SK-N-SH (cell line): ENCODE data around the gene PHF21B. TPM values are rescaled to one million over a fixed set of nuclear protein-coding genes. Genes with fewer than 3 reads are reported as not detected.

Source experiments
- CTCF ChIA-PET: fragments of 300-600, 350-600 bp; formaldehyde crosslinking; extraction: SDS; loops from one replicate; lab custom pipeline; 2021; lab: Yijun Ruan, JAX
- POLR2A ChIA-PET: fragments of 350-600 bp; sonication (Branson Sonifier 250); formaldehyde crosslinking; extraction: SDS; loops from one replicate; lab custom pipeline; 2020; ENCODE audit warnings: antibody characterized with exemption, inconsistent platforms; lab: Yijun Ruan, JAX
- DNase-seq: peaks from one replicate; pipeline ENCODE4 v3.0.0; 2012
- H2AFZ ChIP-seq: fragments of 200-600 bp; sonication (generic); 2 replicates; pipeline ENCODE4 v1.8.1; 2016; ENCODE audit warnings: antibody characterized with exemption, mild to moderate bottlenecking, low read depth
- H3F3A ChIP-seq: fragments of 200-600 bp; sonication (generic); replicated peaks from 2 replicates; pipeline ENCODE3; 2016; ENCODE audit warnings: antibody characterized with exemption, mild to moderate bottlenecking; ENCODE audit not compliant: insufficient read depth
- H3K27ac ChIP-seq, 2 experiments: fragments of 200-500 bp in 1 of 2; fragments of 200-600 bp in 1 of 2; sonication (Bioruptor generic) in 1 of 2; sonication (generic), shearing (Covaris generic) in 1 of 2; 2 replicates each; pipeline versions ENCODE4 v1.5.1 to v1.6.1; 2014 to 2016; ENCODE audit warnings: low read depth in 2 of 2, inconsistent platforms in 1 of 2, low read length in 1 of 2, mild to moderate bottlenecking in 1 of 2, mixed read lengths in 1 of 2
- H3K27me3 ChIP-seq: fragments of 200-600 bp; sonication (generic), shearing (Covaris generic); 2 replicates; pipeline ENCODE4 v1.6.1; 2016; ENCODE audit warnings: mixed run types; ENCODE audit not compliant: insufficient read depth
- H3K36me3 ChIP-seq, 2 experiments: fragments of 200-500 bp in 1 of 2; fragments of 200-600 bp in 1 of 2; sonication (Bioruptor generic) in 1 of 2; sonication (generic) in 1 of 2; replicated peaks in 1 of 2; 2 replicates each; pipeline versions ENCODE3 to v1.5.1; 2014 to 2016; ENCODE audit warnings: low read length in 1 of 2, mild to moderate bottlenecking in 1 of 2; ENCODE audit not compliant: insufficient read depth in 2 of 2, control insufficient read depth in 1 of 2
- H3K4me1 ChIP-seq, 2 experiments: fragments of 200-500 bp in 1 of 2; fragments of 200-600 bp in 1 of 2; sonication (Bioruptor generic) in 1 of 2; sonication (generic), shearing (Covaris generic) in 1 of 2; 2 replicates each; pipeline versions ENCODE4 v1.5.1 to v1.6.1; 2014 to 2016; ENCODE audit warnings: low read depth in 1 of 2, low read length in 1 of 2, mixed run types in 1 of 2; ENCODE audit not compliant: insufficient read depth in 2 of 2, control insufficient read depth in 1 of 2
- H3K4me2 ChIP-seq: fragments of 200-600 bp; sonication (generic), shearing (Covaris generic); 2 replicates; pipeline ENCODE4 v1.6.1; 2017; ENCODE audit warnings: mixed run types
- H3K4me3 ChIP-seq, 2 experiments: fragments of 200-500 bp in 1 of 2; fragments of 200-600 bp in 1 of 2; sonication (Bioruptor generic) in 1 of 2; sonication (generic), shearing (Covaris generic) in 1 of 2; 2 replicates each; pipeline versions ENCODE4 v1.5.1 to v1.8.1; 2014 to 2016; ENCODE audit warnings: low read depth in 2 of 2, inconsistent platforms in 1 of 2, low read length in 1 of 2, mild to moderate bottlenecking in 1 of 2, mixed read lengths in 1 of 2, moderate library complexity in 1 of 2
- H3K79me2 ChIP-seq: fragments of 200-600 bp; sonication (generic); 2 replicates; pipeline ENCODE4 v1.8.1; 2017; ENCODE audit warnings: mild to moderate bottlenecking; ENCODE audit not compliant: insufficient read depth
- H3K9ac ChIP-seq: fragments of 200-600 bp; sonication (generic); 2 replicates; pipeline ENCODE4 v1.6.1; 2017; ENCODE audit warnings: mixed run types
- H3K9me2 ChIP-seq: fragments of 200-600 bp; sonication (generic); 2 replicates; pipeline ENCODE4 v1.6.1; 2017; ENCODE audit warnings: mixed run types
- H3K9me3 ChIP-seq: fragments of 200-600 bp; sonication (generic); 2 replicates; pipeline ENCODE4 v1.6.1; 2017; ENCODE audit warnings: mixed run types, mild to moderate bottlenecking, moderate library complexity
- H4K20me1 ChIP-seq: fragments of 200-600 bp; sonication (generic); 2 replicates; pipeline ENCODE4 v1.6.1; 2017; ENCODE audit warnings: mild to moderate bottlenecking, mixed run types; ENCODE audit not compliant: insufficient read depth
- CTCF ChIP-seq: fragments of 200-600 bp; sonication (generic); IDR thresholded peaks from 2 replicates; pipeline ENCODE4 v1.6.1; 2017; ENCODE audit warnings: antibody characterized with exemption, mild to moderate bottlenecking, moderate library complexity
- EP300 ChIP-seq, 2 experiments: IDR thresholded peaks; 2 replicates each; pipeline versions ENCODE4 v1.4.0 to v1.6.1; 2012; ENCODE audit warnings: borderline replicate concordance in 1 of 2, low read depth in 1 of 2, low read length in 1 of 2
- EZH2phosphoT487 ChIP-seq: fragments of 200-600 bp; sonication (generic); IDR thresholded peaks from 2 replicates; pipeline ENCODE4 v1.6.1; 2017; ENCODE audit warnings: low read depth, mixed run types, mild to moderate bottlenecking, antibody characterized with exemption, moderate library complexity, borderline replicate concordance
- FOSL2 ChIP-seq: IDR thresholded peaks from 2 replicates; pipeline ENCODE4 v1.4.0; 2012; ENCODE audit warnings: low read depth, mild to moderate bottlenecking, moderate library complexity, borderline replicate concordance
- GABPA ChIP-seq: IDR thresholded peaks from 2 replicates; pipeline ENCODE4 v1.4.0; 2012; ENCODE audit warnings: low read depth, mild to moderate bottlenecking
- GATA2 ChIP-seq: sonication (generic); formaldehyde crosslinking; IDR thresholded peaks from 2 replicates; pipeline ENCODE4 v1.5.0; 2020; ENCODE audit warnings: mild to moderate bottlenecking, missing genetic modification reagents
- IRF3 ChIP-seq: fragments of 150-350 bp; IDR thresholded peaks from 2 replicates; pipeline ENCODE4 v1.6.1; 2016; ENCODE audit warnings: mild to moderate bottlenecking, low read depth, low read length
- MXI1 ChIP-seq: IDR thresholded peaks from 2 replicates; pipeline ENCODE4 v1.6.1; 2012; ENCODE audit warnings: mild to moderate bottlenecking, low read depth, low read length, improper control_type of control experiment
- RAD21 ChIP-seq: IDR thresholded peaks from 2 replicates; pipeline ENCODE4 v1.6.1; 2012; ENCODE audit warnings: mild to moderate bottlenecking, low read length
- RCOR1 ChIP-seq: fragments of 150-350 bp; IDR thresholded peaks from 2 replicates; pipeline ENCODE4 v1.6.1; 2017; ENCODE audit warnings: antibody characterized with exemption, low read length
- REST ChIP-seq: IDR thresholded peaks from 2 replicates; pipeline ENCODE4 v1.6.1; 2012; ENCODE audit warnings: mild to moderate bottlenecking, low read depth, low read length, moderate library complexity
- TAF1 ChIP-seq: IDR thresholded peaks from 2 replicates; pipeline ENCODE4 v1.6.1; 2012; ENCODE audit warnings: low read depth, mild to moderate bottlenecking, low read length, moderate library complexity, borderline replicate concordance
- TCF12 ChIP-seq: IDR thresholded peaks from 2 replicates; pipeline ENCODE4 v1.4.0; 2012
- USF1 ChIP-seq: IDR thresholded peaks from 2 replicates; pipeline ENCODE4 v1.4.0; 2012; ENCODE audit warnings: low read depth, borderline replicate concordance
- YY1 ChIP-seq: IDR thresholded peaks from 2 replicates; pipeline ENCODE4 v1.4.0; 2012; ENCODE audit warnings: low read depth, mild to moderate bottlenecking
- ZBTB33 ChIP-seq: IDR thresholded peaks from 2 replicates; pipeline ENCODE4 v1.4.0; 2012; ENCODE audit warnings: low read depth, borderline replicate concordance
- WGBS: methylation state at CpG from one replicate; pipeline ENCODE4 v1.1.6; 2017; ENCODE audit warnings: low lambda C conversion rate; 5-methylcytosine and 5-hydroxymethylcytosine counted together
- polyA plus RNA-seq, 3 experiments: library from polyadenylated mRNA; depleted of rRNA; stranded (reverse); fragments of >200 nt; gene quantifications; 2 replicates each; pipeline ENCODE4 v1.2.3, GENCODE V29; 2012

Gene PHF21B
- polyA plus RNA-seq, 1 of the 3 experiments (the other 2 are of a cell fraction): 0.76 TPM

GRCh38 chr22:44933666-44934453 lies 75.9 kb downstream of the PHF21B start:
- Histone ChIP-seq H3K4me2 (no peak overlapping the region), H3K79me2 (no peaks in the 10 kb centered on the region), H3K9me3 (no peaks in the 10 kb centered on the region), H3K4me1 (peaks cover 0 to 51% of the 10 kb centered on the region in 2 experiments; a peak in 1 of 4 replicates), H3K27me3 (no peaks in the 10 kb centered on the region), H3K4me3 (no peak overlapping the region), H3K9ac (no peak overlapping the region), H2AFZ (no peak overlapping the region), H3F3A (no peaks in the 10 kb centered on the region), H4K20me1 (no peaks in the 10 kb centered on the region), H3K9me2 (no peaks in the 10 kb centered on the region), H3K36me3 (no peaks in the 10 kb centered on the region), H3K27ac (no peak overlapping the region)
- TF ChIP-seq USF1 (no peak), EP300 (IDR thresholded peaks at IDR 0.05; ENCODE audit: borderline replicate concordance in 1 of 2, low read depth in 1 of 2, low read length in 1 of 2) (no peak), TCF12 (no peak), FOSL2 (no peak), EZH2phosphoT487 (no peak), ZBTB33 (no peak), GABPA (no peak), MXI1 (no peak), IRF3 (no peak)
- DNase-seq: no peak
- ChIA-PET CTCF (no interaction called here), POLR2A (no interaction called here)
- 69% methylated on average over 14 of the region's 22 CpGs for WGBS

- Histone ChIP-seq H3K9ac (no peak overlapping the region), H3F3A (no peaks in the 10 kb centered on the region), H3K9me2 (no peaks in the 10 kb centered on the region), H3K4me1 (peaks cover 0 to 62% of the 10 kb centered on the region in 2 experiments; a peak in 1 of 4 replicates), H3K9me3 (no peaks in the 10 kb centered on the region), H3K27ac (peak overlapping the region in 1 of 2 experiments; percentile 89; a peak in 2 of 4 replicates), H3K79me2 (no peaks in the 10 kb centered on the region), H3K4me2 (no peak overlapping the region), H3K27me3 (no peaks in the 10 kb centered on the region), H3K4me3 (no peak overlapping the region), H2AFZ (no peak overlapping the region), H3K36me3 (no peaks in the 10 kb centered on the region), H4K20me1 (no peaks in the 10 kb centered on the region)
- POLR2A ChIA-PET: no interaction called here
- WGBS: 67% methylated on average over 7 of the region's 11 CpGs
- CTCF ChIA-PET: interaction anchor here (0.8 kb wide), 1 partner anchor 13 kb away, joined by 3 read pairs; no protein-coding TSS in a partner anchor
- DNase-seq: no peak
- TF ChIP-seq YY1 (no peak), TAF1 (no peak), CTCF (no peak), FOSL2 (no peak), RAD21 (no peak), GATA2 (no peak), RCOR1 (no peak), MXI1 (no peak), REST (no peak), EP300 (IDR thresholded peaks at IDR 0.05; ENCODE audit: borderline replicate concordance in 1 of 2, low read depth in 1 of 2, low read length in 1 of 2) (no peak)
These were observed 77.3 kb downstream of the PHF21B start for GRCh38 chr22:44932493-44932892.
